WI38 (cell line): ENCODE measurements around the gene DNTTIP2.
A peak's percentile ranks its signal among the peaks of the same experiment; 100 is the strongest.

Experiments used
- H3K4me3 ChIP-seq: 2 replicates; pipeline ENCODE4 v1.5.1; 2011; ENCODE audit warnings: low read depth, mild to moderate bottlenecking, control low read depth, low read length
- CTCF ChIP-seq: IDR thresholded peaks from 2 replicates; pipeline ENCODE4 v1.5.1; 2012; ENCODE audit warnings: low read depth, mild to moderate bottlenecking, control low read depth, low read length

Gene DNTTIP2

GRCh38 chr1:93846206-93846991 is 32.6 kb downstream of the DNTTIP2 start:
- H3K4me3 ChIP-seq, result peak overlapping the region; percentile 77
- TF ChIP-seq CTCF, result no peak

- no peak for TF ChIP-seq CTCF
- H3K4me3 ChIP-seq, result peak overlapping the region; percentile 77
Observed at GRCh38 chr1:93845538-93846205, 33.3 kb downstream of the DNTTIP2 start.

GRCh38 chr1:93844262-93845045 is 34.6 kb downstream of the DNTTIP2 start:
- H3K4me3 ChIP-seq, result no peak overlapping the region
- TF ChIP-seq CTCF, result peak; percentile 67

- TF ChIP-seq CTCF, result no peak
- H3K4me3 ChIP-seq, result no peak overlapping the region
Observed at GRCh38 chr1:93842750-93843500, 36.1 kb downstream of the DNTTIP2 start.

GRCh38 chr1:93841771-93842170 is 37.2 kb downstream of the DNTTIP2 start:
- no peak for TF ChIP-seq CTCF
- no peak overlapping the region for H3K4me3 ChIP-seq

- H3K4me3 ChIP-seq, result no peak overlapping the region
- TF ChIP-seq CTCF, result no peak
Observed at GRCh38 chr1:93840956-93841482, 38.0 kb downstream of the DNTTIP2 start.
